Upper lobe of left lung (tissue), 4 donors: ENCODE measurements around the gene POFUT2.

Experiments
- POLR2A ChIP-seq, 4 donors: fragments of 450-650 bp; IDR thresholded peaks; one replicate each; pipeline ENCODE4 v1.5.1; 2016 to 2017; ENCODE audit warnings: antibody characterized with exemption in 4 of 4, mild to moderate bottlenecking in 2 of 4
- TF ChIP-seq, protein P1 (sequence below), 6 experiments: fragments of 450-650 bp in 4 of 6; fragments of 200-600 bp in 2 of 6; sonication (generic) in 2 of 6; IDR thresholded peaks; one replicate each; pipeline ENCODE4 v1.5.1; 2016 to 2019; ENCODE audit warnings: antibody characterized with exemption in 6 of 6

DNA sequence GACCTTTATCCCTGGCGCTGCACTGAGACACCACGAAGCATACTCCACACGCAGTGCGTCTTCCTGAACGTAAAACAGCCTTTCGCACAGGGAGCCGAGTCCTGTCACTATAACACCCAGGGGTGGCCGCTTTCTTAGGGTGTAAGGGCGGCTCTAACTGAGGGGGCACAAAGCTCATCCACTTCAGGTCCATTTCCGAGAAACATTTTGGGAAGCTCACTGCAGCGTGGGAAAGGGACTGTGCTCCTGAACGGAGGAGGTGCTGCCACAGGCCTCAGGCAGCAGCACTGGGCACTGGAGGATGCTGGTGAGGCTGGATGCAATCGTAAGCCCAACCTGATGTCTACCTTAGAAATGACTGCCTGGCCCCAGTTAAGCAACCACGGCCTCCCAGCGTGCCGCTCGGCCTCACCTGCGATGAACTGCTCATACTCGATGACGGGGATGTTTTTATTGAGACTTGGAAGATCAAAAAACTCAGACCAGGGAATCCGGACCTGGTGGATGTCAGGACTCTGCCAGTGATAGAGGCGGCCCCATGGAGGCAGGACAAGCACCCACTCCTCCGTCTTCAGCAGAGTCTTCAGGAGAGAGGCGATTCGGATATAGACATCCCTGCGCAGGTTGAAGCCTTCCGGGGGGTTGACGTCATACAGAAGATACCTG, 2.3 kb downstream of the POFUT2 start:
- no peak for TF ChIP-seq POLR2A (IDR thresholded peaks at IDR 0.05)
- TF ChIP-seq, protein P1, sequence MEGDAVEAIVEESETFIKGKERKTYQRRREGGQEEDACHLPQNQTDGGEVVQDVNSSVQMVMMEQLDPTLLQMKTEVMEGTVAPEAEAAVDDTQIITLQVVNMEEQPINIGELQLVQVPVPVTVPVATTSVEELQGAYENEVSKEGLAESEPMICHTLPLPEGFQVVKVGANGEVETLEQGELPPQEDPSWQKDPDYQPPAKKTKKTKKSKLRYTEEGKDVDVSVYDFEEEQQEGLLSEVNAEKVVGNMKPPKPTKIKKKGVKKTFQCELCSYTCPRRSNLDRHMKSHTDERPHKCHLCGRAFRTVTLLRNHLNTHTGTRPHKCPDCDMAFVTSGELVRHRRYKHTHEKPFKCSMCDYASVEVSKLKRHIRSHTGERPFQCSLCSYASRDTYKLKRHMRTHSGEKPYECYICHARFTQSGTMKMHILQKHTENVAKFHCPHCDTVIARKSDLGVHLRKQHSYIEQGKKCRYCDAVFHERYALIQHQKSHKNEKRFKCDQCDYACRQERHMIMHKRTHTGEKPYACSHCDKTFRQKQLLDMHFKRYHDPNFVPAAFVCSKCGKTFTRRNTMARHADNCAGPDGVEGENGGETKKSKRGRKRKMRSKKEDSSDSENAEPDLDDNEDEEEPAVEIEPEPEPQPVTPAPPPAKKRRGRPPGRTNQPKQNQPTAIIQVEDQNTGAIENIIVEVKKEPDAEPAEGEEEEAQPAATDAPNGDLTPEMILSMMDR (IDR thresholded peaks at IDR 0.05), result no peak
